ENCODE data around the gene PLEKHG2.

Gene PLEKHG2

DNA sequence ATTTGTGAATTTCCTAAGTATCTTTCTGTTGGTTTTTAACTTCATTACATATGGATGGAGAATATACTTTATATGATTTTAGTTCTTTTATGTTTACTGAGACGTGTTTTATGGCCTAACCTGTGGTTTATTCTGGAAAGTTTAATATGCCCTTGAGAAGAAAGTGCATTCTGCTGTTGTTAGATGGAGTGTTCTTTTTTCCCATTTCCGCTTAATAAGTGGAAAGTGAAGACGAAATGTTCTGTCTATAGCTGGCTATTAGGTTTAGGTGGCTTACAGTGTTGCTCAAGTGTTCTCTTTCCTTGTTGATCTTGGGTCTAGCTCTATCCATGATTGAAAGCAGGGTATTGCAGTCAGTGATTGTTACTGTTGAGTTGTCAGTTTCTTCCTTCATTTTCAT is 50.9 kb downstream of the PLEKHG2 start:
- TF ChIP-seq, protein P1, sequence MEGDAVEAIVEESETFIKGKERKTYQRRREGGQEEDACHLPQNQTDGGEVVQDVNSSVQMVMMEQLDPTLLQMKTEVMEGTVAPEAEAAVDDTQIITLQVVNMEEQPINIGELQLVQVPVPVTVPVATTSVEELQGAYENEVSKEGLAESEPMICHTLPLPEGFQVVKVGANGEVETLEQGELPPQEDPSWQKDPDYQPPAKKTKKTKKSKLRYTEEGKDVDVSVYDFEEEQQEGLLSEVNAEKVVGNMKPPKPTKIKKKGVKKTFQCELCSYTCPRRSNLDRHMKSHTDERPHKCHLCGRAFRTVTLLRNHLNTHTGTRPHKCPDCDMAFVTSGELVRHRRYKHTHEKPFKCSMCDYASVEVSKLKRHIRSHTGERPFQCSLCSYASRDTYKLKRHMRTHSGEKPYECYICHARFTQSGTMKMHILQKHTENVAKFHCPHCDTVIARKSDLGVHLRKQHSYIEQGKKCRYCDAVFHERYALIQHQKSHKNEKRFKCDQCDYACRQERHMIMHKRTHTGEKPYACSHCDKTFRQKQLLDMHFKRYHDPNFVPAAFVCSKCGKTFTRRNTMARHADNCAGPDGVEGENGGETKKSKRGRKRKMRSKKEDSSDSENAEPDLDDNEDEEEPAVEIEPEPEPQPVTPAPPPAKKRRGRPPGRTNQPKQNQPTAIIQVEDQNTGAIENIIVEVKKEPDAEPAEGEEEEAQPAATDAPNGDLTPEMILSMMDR (IDR thresholded peaks at IDR 0.05; ENCODE audit: control insufficient read depth, extremely low read depth, insufficient read depth), result no peak
- DNase-seq (ENCODE audit: low read depth), result peak; percentile 85
- H3K4me3 ChIP-seq (ENCODE audit: low read depth, low read length), result no peak overlapping the region

DNA sequence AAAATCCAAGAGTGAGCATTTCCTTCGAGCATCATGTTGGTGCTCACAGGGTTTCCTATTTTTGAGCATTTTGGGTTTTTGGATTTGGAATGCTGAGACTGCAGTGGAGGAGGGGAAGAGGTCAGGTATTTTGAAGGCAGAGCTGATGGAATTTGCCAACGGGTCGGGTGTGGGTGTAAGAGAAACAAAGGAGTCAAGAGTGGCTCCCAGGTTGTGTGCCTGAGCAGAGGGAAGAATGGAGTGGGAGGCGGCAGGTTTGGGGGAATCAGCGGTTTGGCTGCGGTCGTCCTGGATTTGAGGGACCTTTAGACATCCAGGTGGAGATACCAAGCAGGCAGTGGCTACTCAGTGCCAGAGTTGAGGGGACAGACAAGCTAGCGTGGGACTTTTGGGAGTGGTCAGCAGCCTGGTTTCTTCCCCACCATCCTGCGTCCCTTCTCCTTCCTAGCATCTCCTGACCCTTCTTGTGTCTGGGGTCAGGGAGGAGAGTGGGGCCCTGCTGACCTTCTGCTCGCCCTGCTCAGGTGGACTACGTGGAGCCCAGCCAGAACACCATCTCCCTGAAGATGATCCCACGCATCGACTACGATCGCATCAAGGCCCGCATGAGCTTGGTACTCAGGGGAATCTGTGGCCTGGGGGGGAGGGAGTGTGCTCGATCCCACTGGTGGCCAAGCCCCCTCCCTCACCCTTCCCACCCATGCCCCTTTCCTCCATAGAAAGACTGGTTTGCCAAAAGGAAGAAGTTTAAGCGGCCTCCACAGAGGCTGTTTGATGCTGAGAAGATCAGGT is 53.7 kb downstream of the PLEKHG2 start:
- no peak for DNase-seq (ENCODE audit: low read depth)
- no peak overlapping the region for H3K4me3 ChIP-seq (ENCODE audit: low read depth, low read length)
- TF ChIP-seq, protein P1 (IDR thresholded peaks at IDR 0.05; ENCODE audit: control insufficient read depth, extremely low read depth, insufficient read depth), result no peak

DNA sequence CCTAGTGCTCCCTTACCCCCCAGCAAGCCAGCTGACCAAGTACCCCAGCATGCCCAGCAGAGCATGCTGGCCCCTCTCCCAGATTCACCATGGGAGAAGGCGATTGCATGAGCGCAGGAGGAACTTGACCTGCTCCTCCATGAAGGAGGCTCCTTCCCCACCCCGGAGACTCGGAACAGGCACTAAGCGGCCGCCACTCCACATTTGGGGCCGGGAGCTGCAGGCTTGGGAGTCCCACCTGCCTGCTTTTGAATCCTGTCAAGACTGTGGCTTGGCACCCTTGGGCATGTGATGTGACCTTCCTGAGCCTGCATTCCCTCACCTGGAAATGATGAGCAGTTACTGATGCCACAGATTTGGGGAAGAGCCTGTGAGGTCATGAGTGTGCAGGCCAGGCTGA is 55.5 kb downstream of the PLEKHG2 start:
- TF ChIP-seq, protein P1 (IDR thresholded peaks at IDR 0.05; ENCODE audit: control insufficient read depth, extremely low read depth, insufficient read depth), result no peak
- no peak overlapping the region for H3K4me3 ChIP-seq (ENCODE audit: low read depth, low read length)
- DNase-seq (ENCODE audit: low read depth), result no peak

DNA sequence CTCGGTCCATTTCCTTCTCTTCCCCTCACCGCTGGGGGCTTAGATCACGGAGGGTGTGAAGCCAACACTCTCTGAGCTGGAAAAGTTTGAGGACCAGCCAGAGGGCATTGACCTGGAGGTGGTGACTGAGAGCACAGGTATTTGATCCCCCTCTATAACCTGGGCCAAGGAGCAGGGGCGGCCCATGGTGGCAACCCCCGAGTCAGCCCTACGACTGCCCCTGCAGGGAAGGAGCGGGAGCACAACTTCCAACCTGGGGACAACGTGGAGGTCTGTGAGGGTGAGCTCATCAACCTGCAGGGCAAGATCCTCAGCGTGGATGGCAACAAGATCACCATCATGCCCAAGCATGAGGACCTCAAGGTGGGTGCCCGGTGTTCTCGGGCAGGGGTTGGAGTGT is 56.6 kb downstream of the PLEKHG2 start:
- TF ChIP-seq, protein P1 (IDR thresholded peaks at IDR 0.05; ENCODE audit: control insufficient read depth, extremely low read depth, insufficient read depth), result no peak
- no peak overlapping the region for H3K4me3 ChIP-seq (ENCODE audit: low read depth, low read length)
- DNase-seq (ENCODE audit: low read depth), result no peak

DNA sequence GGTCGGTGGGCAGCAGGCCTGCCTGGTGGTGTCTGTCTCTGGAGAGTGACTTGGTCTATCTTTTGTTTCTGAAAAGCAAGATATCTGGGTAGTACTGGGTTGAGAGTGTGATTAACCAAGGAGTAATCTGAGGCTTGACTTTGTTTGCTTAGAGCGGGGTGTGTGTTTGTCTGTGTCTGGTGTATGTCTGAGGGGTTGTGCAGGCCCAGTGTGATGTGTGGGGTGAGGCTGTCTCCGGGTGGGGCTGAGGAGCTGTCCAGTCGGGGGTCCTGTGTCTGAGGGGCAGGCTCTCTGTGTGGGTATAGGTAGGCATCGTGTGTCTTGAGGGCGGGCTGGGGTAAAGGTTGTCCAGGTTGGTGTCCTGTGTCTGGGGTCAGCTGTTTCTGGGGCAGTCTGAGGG is 57.1 kb downstream of the PLEKHG2 start:
- H3K4me3 ChIP-seq (ENCODE audit: low read depth, low read length), result no peak overlapping the region
- TF ChIP-seq, protein P1 (IDR thresholded peaks at IDR 0.05; ENCODE audit: control insufficient read depth, extremely low read depth, insufficient read depth), result no peak
- no peak for DNase-seq (ENCODE audit: low read depth)

DNA sequence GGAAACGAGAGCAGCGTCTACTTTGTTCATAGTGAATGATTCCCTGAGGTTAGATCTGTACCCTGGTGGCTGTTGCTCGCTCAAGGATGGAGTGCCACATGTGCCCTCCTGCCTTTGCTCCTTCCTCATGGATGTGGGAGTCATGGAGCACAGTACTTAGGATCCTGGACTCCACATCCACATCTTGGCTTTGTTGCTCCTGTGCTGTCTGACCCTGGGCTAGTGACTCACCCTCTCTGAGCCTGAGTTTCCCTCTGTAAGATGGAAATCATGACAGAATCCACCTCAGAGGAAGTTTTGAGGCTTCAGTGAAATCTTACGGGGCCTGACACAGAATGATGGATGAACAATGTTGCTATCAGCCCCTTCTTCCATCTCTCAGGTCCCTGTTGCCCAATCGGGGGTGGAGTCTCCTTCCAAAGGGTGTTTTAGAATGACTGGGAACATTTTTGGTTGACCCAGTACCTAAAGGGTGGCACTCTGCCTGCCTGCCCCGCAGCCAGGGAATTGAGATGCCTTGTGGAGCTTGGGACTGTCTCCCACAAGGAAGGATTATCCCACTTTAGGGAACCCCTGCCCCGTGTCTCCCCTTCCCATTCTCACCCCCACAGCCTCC is 58.4 kb downstream of the PLEKHG2 start:
- TF ChIP-seq, protein P1 (IDR thresholded peaks at IDR 0.05; ENCODE audit: control insufficient read depth, extremely low read depth, insufficient read depth), result no peak
- DNase-seq (ENCODE audit: low read depth), result no peak
- no peak overlapping the region for H3K4me3 ChIP-seq (ENCODE audit: low read depth, low read length)

All from LNCaP clone FGC (cell line).